ENCODE results near the gene RAD1. TPM values are rescaled to one million over a fixed set of nuclear protein-coding genes. Genes with fewer than 3 reads are reported as not detected.
A peak's percentile ranks its signal among the peaks of the same experiment; 100 is the strongest.

RAD1 gene
- total and polyA plus RNA-seq, 5 experiments from 2014 or later, result 18.8 to 33.9 (median 19.9) TPM

GRCh38 chr5:34914671-34915138 lies 599 bp downstream of the RAD1 start:
- Mint-ChIP-seq H3K27me3 (no peaks in the 10 kb centered on the region), H3K4me1 (peaks cover 13 to 34% (median 27%) of the 10 kb centered on the region in 4 donors), H3K36me3 (peaks cover 5 to 43% (median 5%) of the 10 kb centered on the region in 3 donors), H3K9me3 (no peaks in the 10 kb centered on the region), H3K27ac (no peak overlapping the region), H3K4me3 (no peak overlapping the region)
- ATAC-seq (no peak), DNase-seq (peak in 1 of 10 donors; percentile 5)
- POLR2A ChIA-PET, result interaction anchor here (0.9 to 4.3 kb wide), 9 partner anchors 9 to 1327 kb away, joined by 3 to 111 read pairs (median 6); partner anchors contain the start of genes AMACR, DNAJC21, LMBRD2 and NADK2

GRCh38 chr5:34913072-34913471 lies 2.2 kb downstream of the RAD1 start:
- H3K9me3 Mint-ChIP-seq, result no peaks in the 10 kb centered on the region
- H3K36me3 Mint-ChIP-seq, result peaks cover 9 to 46% (median 11%) of the 10 kb centered on the region in 3 donors
- H3K4me3 Mint-ChIP-seq, result no peak overlapping the region
- no peak overlapping the region for H3K27ac Mint-ChIP-seq
- no peaks in the 10 kb centered on the region for H3K27me3 Mint-ChIP-seq
- H3K4me1 Mint-ChIP-seq, result peaks cover 13 to 34% (median 27%) of the 10 kb centered on the region in 4 donors
- ATAC-seq, result no peak
- POLR2A ChIA-PET, result no interaction called here
- no peak for DNase-seq

- POLR2A ChIA-PET, result no interaction called here
- DNase-seq, result no peak
These were observed 9.7 kb downstream of the RAD1 start for GRCh38 chr5:34905564-34905963.

GRCh38 chr5:34903260-34903659 lies 12.0 kb downstream of the RAD1 start:
- Mint-ChIP-seq H3K27ac (peak overlapping the region in 2 of 10 donors; percentile 12 to 25), H3K4me1 (no peaks in the 10 kb centered on the region), H3K27me3 (no peaks in the 10 kb centered on the region), H3K36me3 (peaks cover 0 to 31% (median 0%) of the 10 kb centered on the region in 3 donors), H3K4me3 (no peak overlapping the region), H3K9me3 (no peaks in the 10 kb centered on the region)
- DNase-seq (no peak), ATAC-seq (no peak)
- POLR2A ChIA-PET, result no interaction called here

More at GRCh38 chr5:34905564-34905963, 9.7 kb downstream of the RAD1 start:
- no peaks in the 10 kb centered on the region for H3K9me3 Mint-ChIP-seq
- peaks cover 4 to 52% (median 6%) of the 10 kb centered on the region in 3 donors for H3K36me3 Mint-ChIP-seq
- H3K4me3 Mint-ChIP-seq, result no peak overlapping the region
- H3K4me1 Mint-ChIP-seq, result no peaks in the 10 kb centered on the region
- H3K27me3 Mint-ChIP-seq, result no peaks in the 10 kb centered on the region
- no peak for ATAC-seq
- H3K27ac Mint-ChIP-seq, result no peak overlapping the region

GRCh38 chr5:34900652-34901051 lies 14.7 kb downstream of the RAD1 start:
- ATAC-seq (no peak), DNase-seq (no peak)
- Mint-ChIP-seq H3K27me3 (no peaks in the 10 kb centered on the region), H3K9me3 (no peaks in the 10 kb centered on the region), H3K4me1 (no peaks in the 10 kb centered on the region), H3K4me3 (no peak overlapping the region), H3K36me3 (peaks cover 0 to 25% (median 0%) of the 10 kb centered on the region in 3 donors), H3K27ac (no peak overlapping the region)
- POLR2A ChIA-PET, result no interaction called here

- Mint-ChIP-seq H3K9me3 (no peaks in the 10 kb centered on the region), H3K27me3 (no peaks in the 10 kb centered on the region), H3K36me3 (peaks cover 0 to 18% (median 0%) of the 10 kb centered on the region in 3 donors), H3K4me3 (no peak overlapping the region), H3K4me1 (no peaks in the 10 kb centered on the region), H3K27ac (no peak overlapping the region)
- ATAC-seq, result no peak
- POLR2A ChIA-PET, result no interaction called here
- DNase-seq, result no peak
These were observed 16.2 kb downstream of the RAD1 start for GRCh38 chr5:34899066-34899465.

GRCh38 chr5:34898258-34898895 lies 16.9 kb downstream of the RAD1 start:
- POLR2A ChIA-PET, result no interaction called here
- DNase-seq (peak; percentile 21 to 74 (median 48)), ATAC-seq (peak; percentile 65 to 75)
- Mint-ChIP-seq H3K4me1 (no peaks in the 10 kb centered on the region), H3K9me3 (no peaks in the 10 kb centered on the region), H3K27me3 (no peaks in the 10 kb centered on the region), H3K27ac (no peak overlapping the region), H3K4me3 (no peak overlapping the region), H3K36me3 (peaks cover 0 to 15% (median 0%) of the 10 kb centered on the region in 3 donors)

- H3K9me3 Mint-ChIP-seq, result no peaks in the 10 kb centered on the region
- H3K4me3 Mint-ChIP-seq, result no peak overlapping the region
- ATAC-seq, result no peak
- no peaks in the 10 kb centered on the region for H3K4me1 Mint-ChIP-seq
- peaks cover 0 to 12% (median 0%) of the 10 kb centered on the region in 3 donors for H3K36me3 Mint-ChIP-seq
- no peak overlapping the region for H3K27ac Mint-ChIP-seq
- H3K27me3 Mint-ChIP-seq, result no peaks in the 10 kb centered on the region
- POLR2A ChIA-PET, result no interaction called here
- DNase-seq, result no peak
These were observed 17.7 kb downstream of the RAD1 start for GRCh38 chr5:34897646-34898045.

- no peak for DNase-seq
- no peaks in the 10 kb centered on the region for H3K27me3 Mint-ChIP-seq
- no peak for ATAC-seq
- H3K27ac Mint-ChIP-seq, result peak overlapping the region in 1 of 10 donors; percentile 2
- no peaks in the 10 kb centered on the region for H3K9me3 Mint-ChIP-seq
- H3K4me3 Mint-ChIP-seq, result no peak overlapping the region
- POLR2A ChIA-PET, result no interaction called here
- H3K36me3 Mint-ChIP-seq, result peaks cover 0 to 9% (median 0%) of the 10 kb centered on the region in 3 donors
- H3K4me1 Mint-ChIP-seq, result no peaks in the 10 kb centered on the region
These were observed 19.5 kb downstream of the RAD1 start for GRCh38 chr5:34895641-34896419.

GRCh38 chr5:34894716-34895115 lies 20.6 kb downstream of the RAD1 start:
- Mint-ChIP-seq H3K27me3 (no peaks in the 10 kb centered on the region), H3K36me3 (peaks cover 0 to 9% (median 0%) of the 10 kb centered on the region in 3 donors), H3K9me3 (no peaks in the 10 kb centered on the region), H3K4me3 (no peak overlapping the region), H3K4me1 (no peaks in the 10 kb centered on the region), H3K27ac (no peak overlapping the region)
- POLR2A ChIA-PET, result no interaction called here
- ATAC-seq (no peak), DNase-seq (no peak)

GRCh38 chr5:34892414-34892813 lies 22.9 kb downstream of the RAD1 start:
- POLR2A ChIA-PET, result no interaction called here
- Mint-ChIP-seq H3K4me1 (no peaks in the 10 kb centered on the region), H3K27ac (no peak overlapping the region), H3K27me3 (no peaks in the 10 kb centered on the region), H3K9me3 (no peaks in the 10 kb centered on the region), H3K36me3 (peaks cover 0 to 9% (median 0%) of the 10 kb centered on the region in 3 donors), H3K4me3 (no peak overlapping the region)
- ATAC-seq (no peak), DNase-seq (no peak)

- Mint-ChIP-seq H3K4me1 (no peaks in the 10 kb centered on the region), H3K27me3 (no peaks in the 10 kb centered on the region), H3K9me3 (no peaks in the 10 kb centered on the region), H3K4me3 (no peak overlapping the region), H3K36me3 (peaks cover 0 to 9% (median 0%) of the 10 kb centered on the region in 3 donors), H3K27ac (no peak overlapping the region)
- POLR2A ChIA-PET, result no interaction called here
- ATAC-seq, result no peak
- DNase-seq, result no peak
These were observed 23.3 kb downstream of the RAD1 start for GRCh38 chr5:34891981-34892380.

- Mint-ChIP-seq H3K4me3 (no peak overlapping the region), H3K27ac (no peak overlapping the region), H3K27me3 (peaks cover 0 to 2% (median 0%) of the 10 kb centered on the region in 5 donors), H3K36me3 (no peaks in the 10 kb centered on the region), H3K4me1 (no peaks in the 10 kb centered on the region), H3K9me3 (no peaks in the 10 kb centered on the region)
- DNase-seq, result no peak
- POLR2A ChIA-PET, result no interaction called here
- ATAC-seq, result no peak
These were observed 25.9 kb downstream of the RAD1 start for GRCh38 chr5:34889394-34889793.
